Coronary artery (tissue), 2 donors: ENCODE measurements around the gene UBIAD1.

Experiments
- DNase-seq: peaks from one replicate; pipeline ENCODE4 v3.0.0-alpha.2; 2017; ENCODE audit warnings: low spot score
- H3K27ac ChIP-seq, 2 donors: fragments of 200-600 bp; sonication (generic); one replicate each; pipeline ENCODE4 v1.5.1; 2016 to 2019
- H3K4me3 ChIP-seq: fragments of 200-600 bp; sonication (generic); 2 replicates; pipeline ENCODE4 v1.5.1; 2016; ENCODE audit warnings: mild to moderate bottlenecking, moderate library complexity
- TF ChIP-seq, protein P1 (sequence below): fragments of 200-600 bp; sonication (generic); IDR thresholded peaks from one replicate; pipeline ENCODE4 v1.5.1; 2019; ENCODE audit warnings: antibody characterized with exemption

Gene UBIAD1, protein sequence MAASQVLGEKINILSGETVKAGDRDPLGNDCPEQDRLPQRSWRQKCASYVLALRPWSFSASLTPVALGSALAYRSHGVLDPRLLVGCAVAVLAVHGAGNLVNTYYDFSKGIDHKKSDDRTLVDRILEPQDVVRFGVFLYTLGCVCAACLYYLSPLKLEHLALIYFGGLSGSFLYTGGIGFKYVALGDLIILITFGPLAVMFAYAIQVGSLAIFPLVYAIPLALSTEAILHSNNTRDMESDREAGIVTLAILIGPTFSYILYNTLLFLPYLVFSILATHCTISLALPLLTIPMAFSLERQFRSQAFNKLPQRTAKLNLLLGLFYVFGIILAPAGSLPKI

DNA sequence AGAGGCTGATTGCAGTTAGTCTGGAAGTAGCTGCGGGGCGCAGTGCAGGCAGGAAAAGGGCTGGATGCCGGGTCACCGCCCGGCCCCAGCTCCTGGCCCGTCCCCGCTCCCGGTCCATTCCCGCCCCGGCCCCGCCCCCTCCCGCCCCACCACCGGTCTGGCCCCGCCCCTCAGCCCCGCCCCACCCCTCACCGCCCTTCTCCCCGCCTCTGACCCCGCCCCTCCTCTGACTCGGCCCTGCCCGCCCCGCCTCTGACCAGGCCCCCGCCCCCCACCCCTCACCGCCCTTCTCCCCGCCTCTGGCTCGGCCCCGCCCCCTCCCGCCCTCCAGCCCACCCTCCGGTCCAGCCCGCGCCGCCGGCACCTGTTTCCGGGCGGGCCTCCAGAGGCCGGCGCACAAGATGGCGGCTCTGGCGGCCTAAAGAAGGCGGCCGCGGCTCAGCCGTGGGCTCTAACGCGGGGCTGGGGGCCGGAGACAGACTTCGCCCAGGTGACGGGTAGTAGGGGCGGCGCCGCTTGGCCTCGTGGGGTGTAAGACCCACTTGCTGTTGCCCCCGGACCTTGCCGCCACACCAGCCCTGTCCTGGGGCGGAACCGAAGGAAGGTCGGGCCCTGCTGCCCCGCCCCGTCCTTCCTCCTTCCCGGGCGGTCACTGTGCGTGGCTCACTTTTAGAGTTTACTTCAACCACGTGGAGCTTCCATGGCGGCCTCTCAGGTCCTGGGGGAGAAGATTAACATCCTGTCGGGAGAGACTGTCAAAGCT, at the start of gene UBIAD1:
UBIAD1 (plus strand) TSS at position 367 of the 763 bp plus-strand sequence; CDS start at position 701, 334 bp downstream.
- TF ChIP-seq, protein P1, sequence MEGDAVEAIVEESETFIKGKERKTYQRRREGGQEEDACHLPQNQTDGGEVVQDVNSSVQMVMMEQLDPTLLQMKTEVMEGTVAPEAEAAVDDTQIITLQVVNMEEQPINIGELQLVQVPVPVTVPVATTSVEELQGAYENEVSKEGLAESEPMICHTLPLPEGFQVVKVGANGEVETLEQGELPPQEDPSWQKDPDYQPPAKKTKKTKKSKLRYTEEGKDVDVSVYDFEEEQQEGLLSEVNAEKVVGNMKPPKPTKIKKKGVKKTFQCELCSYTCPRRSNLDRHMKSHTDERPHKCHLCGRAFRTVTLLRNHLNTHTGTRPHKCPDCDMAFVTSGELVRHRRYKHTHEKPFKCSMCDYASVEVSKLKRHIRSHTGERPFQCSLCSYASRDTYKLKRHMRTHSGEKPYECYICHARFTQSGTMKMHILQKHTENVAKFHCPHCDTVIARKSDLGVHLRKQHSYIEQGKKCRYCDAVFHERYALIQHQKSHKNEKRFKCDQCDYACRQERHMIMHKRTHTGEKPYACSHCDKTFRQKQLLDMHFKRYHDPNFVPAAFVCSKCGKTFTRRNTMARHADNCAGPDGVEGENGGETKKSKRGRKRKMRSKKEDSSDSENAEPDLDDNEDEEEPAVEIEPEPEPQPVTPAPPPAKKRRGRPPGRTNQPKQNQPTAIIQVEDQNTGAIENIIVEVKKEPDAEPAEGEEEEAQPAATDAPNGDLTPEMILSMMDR, result no peak
- peak within 1 kb of the TSS; percentile 93 for H3K4me3 ChIP-seq
- peak; percentile 85 for DNase-seq

DNA sequence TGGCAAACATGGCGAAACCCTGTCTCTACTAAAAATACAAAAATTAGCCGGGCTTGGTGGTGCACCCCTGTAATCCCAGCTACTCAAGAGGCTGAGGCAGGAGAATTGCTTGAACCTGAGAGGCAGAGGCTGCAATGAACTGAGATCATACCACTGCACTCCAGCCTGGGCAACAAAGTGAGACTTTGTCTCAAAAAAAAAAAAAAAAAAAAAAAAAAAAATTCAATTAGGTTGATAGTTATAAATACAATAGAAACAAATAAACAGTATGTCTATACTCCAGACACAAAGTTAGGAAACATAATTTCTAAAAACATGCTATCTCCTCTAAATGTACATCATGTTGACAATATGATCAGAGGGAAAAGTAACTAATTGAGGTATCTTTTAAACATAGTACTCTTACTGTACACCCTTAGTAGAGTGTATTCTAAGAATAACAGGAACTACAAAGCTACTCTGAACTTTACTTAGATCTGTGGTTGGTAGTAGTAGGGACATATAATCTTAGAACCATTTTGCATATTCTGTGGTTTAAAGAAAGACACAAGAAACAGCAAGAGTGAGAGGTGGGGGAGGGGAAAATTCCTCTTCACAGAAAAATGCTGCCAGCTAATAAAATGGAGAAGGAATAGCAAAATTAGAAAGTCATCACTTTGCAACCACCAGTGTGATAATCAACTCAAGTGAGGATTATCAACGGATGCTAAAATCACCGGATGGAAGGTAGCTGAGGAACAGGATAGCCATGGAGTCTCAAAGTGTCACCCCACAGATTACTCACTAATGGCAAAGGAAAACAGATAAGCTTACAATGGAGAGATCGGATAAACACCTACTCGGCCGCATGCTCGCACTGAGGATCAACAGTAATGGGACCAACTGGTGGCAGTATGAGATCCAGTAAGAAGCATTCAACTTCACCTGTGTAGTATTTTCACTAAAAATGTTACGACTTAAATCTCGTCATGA, 45.6 kb upstream of the UBIAD1 start:
- no peak for DNase-seq
- TF ChIP-seq, protein P1, result no peak
- Histone ChIP-seq H3K4me3 (no peak overlapping the region), H3K27ac (no peak overlapping the region)

More for the DNA sequence above, at the start of gene UBIAD1:
- H3K27ac ChIP-seq, result peak within 1 kb of the TSS; percentile 82 to 97

DNA sequence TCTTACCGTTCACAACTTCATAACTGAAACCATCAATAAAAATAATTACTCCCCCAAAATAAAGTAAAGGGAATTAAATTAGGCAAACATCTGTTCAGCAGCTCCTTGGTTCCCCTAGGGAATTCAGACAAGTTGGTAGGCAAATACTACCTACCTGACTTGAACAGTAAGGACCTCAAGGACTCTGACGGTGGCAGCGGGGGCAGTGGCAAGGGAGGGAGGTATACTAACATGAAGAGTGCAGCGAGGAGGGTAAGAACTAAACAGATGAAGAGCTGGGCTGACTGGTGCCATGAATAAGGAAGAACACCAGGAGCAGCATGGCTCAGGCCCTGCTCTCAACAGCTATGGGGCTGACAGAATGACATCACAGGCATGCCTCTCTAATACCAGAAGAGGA, 43.8 kb upstream of the UBIAD1 start:
- TF ChIP-seq, protein P1, result no peak

DNA sequence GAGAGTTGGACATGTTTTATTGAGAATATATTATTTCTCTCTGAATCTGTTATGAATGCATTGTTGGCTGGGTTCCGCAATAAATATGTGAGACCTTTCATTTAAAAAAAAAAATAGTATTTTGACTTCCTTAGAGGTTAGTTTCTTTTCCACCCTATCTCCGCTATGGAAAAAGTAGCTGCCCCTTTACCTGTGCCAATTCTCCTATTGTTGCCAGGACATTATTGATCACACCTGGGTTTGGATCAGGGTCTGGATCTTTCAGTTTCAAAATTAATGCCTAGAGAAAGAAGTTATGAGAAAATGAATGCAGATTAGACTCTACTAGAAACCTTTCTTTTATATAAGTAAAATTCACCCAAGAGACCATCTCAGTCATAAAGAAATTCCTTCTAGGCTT, 39.8 kb upstream of the UBIAD1 start:
- TF ChIP-seq, protein P1, result no peak
- no peak for DNase-seq
- no peak overlapping the region for H3K4me3 ChIP-seq
- no peak overlapping the region for H3K27ac ChIP-seq

More for the DNA sequence above, 43.8 kb upstream of the UBIAD1 start:
- DNase-seq, result no peak
- Histone ChIP-seq H3K4me3 (no peak overlapping the region), H3K27ac (no peak overlapping the region)

DNA sequence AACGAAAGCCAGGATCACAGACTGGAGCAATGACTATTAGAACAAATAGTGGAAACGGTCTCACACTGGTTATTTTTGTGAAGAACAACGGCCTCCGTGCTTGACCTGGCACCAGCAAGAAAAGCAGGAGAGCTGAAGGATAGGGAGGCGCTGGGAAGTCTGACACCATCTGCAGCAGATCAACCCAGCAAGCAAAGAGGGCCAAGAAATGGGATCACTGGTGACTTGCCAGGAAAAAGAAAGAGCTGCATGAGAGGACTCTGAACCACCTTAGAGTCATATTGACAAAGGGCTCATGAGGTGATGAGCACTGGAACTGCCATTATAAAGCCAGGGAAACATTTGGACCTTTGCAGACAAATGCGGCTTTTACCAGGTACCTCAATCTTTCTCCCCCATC, 35.6 kb upstream of the UBIAD1 start:
- no peak overlapping the region for H3K4me3 ChIP-seq
- TF ChIP-seq, protein P1, result no peak
- DNase-seq, result no peak
- no peak overlapping the region for H3K27ac ChIP-seq

DNA sequence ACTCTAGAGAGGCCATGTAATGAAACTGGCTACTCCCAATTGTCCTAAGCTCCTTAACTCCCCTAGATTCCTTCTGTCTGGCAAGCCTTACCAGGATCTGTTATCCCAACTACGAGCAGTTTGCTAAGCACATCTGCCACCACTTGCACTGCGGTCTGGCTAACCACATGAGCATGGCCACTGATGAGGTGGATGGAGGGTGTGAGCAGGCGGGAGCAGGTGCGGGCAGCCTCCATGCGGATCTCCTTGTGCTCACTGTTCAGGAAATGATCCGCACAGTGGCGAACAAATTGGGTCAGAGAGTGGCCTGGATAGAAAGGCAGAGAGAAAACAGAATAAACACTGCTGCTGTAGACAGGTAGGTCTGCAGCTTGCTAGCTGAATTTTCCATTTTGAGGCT, 34.7 kb upstream of the UBIAD1 start:
- DNase-seq, result no peak
- no peak overlapping the region for H3K4me3 ChIP-seq
- H3K27ac ChIP-seq, result no peak overlapping the region
- TF ChIP-seq, protein P1, result no peak
